C4-2B (cell line): ENCODE results near the gene GSG1.

Experiments
- CTCF ChIP-seq: fragments of 450-650 bp; conservative IDR thresholded peaks from 2 replicates; pipeline ENCODE4 v1.5.1; 2017; ENCODE audit warnings: mild to moderate bottlenecking
- ZFX ChIP-seq: fragments of 450-650 bp; IDR thresholded peaks from 2 replicates; pipeline ENCODE4 v1.6.1; 2017

GRCh38 chr12:13142747-13143146, 39.3 kb upstream of the GSG1 start:
- TF ChIP-seq CTCF (no peak), ZFX (no peak)
